BLaER1 (cell line): ENCODE measurements around the gene IGFBPL1.

Experiments
- H3K27ac ChIP-seq: shearing (Covaris generic); formaldehyde crosslinking; 2 replicates; pipeline ENCODE4 v1.8.1; 2022
- H3K27me3 ChIP-seq: shearing (Covaris generic); formaldehyde crosslinking; 2 replicates; pipeline ENCODE4 v1.8.1; 2022
- H3K36me3 ChIP-seq: shearing (Covaris generic); formaldehyde crosslinking; 2 replicates; pipeline ENCODE4 v1.8.1; 2022
- H3K4me1 ChIP-seq: shearing (Covaris generic); formaldehyde crosslinking; 2 replicates; pipeline ENCODE4 v1.8.1; 2022
- H3K4me2 ChIP-seq: shearing (Covaris generic); formaldehyde crosslinking; 2 replicates; pipeline ENCODE4 v1.8.1; 2022
- H3K4me3 ChIP-seq: shearing (Covaris generic); formaldehyde crosslinking; 2 replicates; pipeline ENCODE4 v1.8.1; 2022
- H3K9ac ChIP-seq: shearing (Covaris generic); formaldehyde crosslinking; 2 replicates; pipeline ENCODE4 v1.8.1; 2022
- H3K9me3 ChIP-seq: shearing (Covaris generic); formaldehyde crosslinking; 2 replicates; pipeline ENCODE4 v1.8.1; 2022
- H4K20me1 ChIP-seq: shearing (Covaris generic); formaldehyde crosslinking; 2 replicates; pipeline ENCODE4 v1.8.1; 2022
- Cebpa-rat ChIP-seq: shearing (Covaris generic); IDR thresholded peaks from 2 replicates; pipeline ENCODE4 v1.8.1; 2022

IGFBPL1 gene

DNA sequence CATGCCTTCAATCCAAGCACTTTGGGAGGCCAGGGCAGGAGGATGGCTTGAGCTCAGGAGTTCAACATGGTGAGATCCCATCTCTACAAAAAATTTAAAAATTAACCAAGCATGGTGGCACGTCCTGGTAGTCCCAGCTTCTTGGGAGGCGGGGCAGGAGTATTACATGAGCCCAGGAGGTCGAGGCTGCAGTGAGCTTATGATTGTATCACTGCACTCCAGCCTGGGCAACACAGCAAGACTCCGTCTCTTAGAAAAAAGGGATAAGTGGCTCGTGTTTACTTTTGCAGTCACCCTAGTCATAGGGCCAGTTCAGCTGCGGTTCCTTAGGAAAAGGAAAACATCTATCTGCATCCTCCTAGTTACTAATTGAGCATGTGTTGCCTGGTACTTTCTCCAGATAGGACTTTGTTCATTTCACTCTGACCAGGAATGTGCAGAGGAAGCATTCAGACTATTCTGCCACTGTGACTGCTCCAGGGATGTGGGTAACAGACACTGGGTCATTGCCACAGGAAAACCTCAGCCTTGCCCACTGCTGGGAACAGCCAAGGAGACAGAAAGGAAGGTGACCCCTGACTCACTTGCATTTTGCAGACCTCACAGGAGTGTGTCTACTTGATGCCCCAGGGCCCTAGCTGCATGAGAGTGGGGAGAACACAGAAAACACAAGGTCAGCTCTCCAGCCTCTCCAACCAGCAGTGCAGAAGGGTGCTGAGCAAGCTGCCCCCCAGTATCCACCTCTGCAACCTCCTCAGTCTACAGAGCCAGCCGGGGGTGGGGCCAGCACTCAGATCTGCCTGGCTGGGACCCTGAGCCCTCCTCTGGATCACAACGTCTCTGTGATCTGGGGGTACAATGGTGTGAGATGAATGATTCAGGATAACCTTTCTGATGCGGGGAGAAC is 65.6 kb downstream of the IGFBPL1 start:
- TF ChIP-seq Cebpa-rat = no peak
- no peak overlapping the region for H3K4me2 ChIP-seq
- no peaks in the 10 kb centered on the region for H3K36me3 ChIP-seq
- no peak overlapping the region for H3K27ac ChIP-seq
- no peaks in the 10 kb centered on the region for H4K20me1 ChIP-seq
- no peak overlapping the region for H3K9ac ChIP-seq
- no peaks in the 10 kb centered on the region for H3K4me1 ChIP-seq
- no peak overlapping the region for H3K4me3 ChIP-seq
- no peaks in the 10 kb centered on the region for H3K9me3 ChIP-seq
- H3K27me3 ChIP-seq = no peaks in the 10 kb centered on the region

DNA sequence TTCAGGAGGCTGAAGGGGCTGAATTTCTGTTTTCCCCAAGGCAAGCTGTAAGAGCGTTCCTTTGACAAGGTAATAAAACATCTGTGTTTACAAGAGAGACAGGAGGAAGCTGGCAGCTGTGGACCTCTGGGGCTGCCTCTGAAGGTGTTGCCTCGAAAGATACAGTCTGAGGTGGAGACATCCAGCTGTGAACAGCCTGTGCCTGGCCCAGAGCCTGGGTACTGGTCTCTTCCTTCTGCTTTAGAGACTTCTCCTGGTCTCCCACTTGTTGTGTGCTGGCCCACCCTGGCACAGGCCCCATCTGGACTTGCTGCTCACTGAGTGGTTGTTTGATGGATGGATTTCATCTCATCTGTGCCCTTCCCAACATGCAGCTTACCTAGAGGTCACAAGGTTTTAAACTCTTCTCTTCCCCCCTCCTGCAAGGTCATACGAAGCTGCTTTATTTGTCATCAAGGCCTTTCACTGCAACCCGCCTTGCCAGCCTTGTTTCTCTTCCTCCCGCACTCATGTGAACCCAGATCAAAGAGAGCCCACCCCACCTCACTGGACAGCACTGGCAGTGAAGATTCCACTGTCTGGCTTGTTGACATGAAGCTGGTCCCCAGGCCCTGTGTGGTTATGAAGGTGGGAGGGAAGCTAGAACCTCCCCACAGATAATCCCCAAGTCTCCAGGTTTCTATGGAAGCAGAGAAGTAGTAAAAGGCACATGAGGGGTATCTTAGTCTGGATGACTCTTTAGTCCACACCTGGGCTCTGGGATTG is 66.7 kb downstream of the IGFBPL1 start:
- Histone ChIP-seq H3K4me1 (no peaks in the 10 kb centered on the region), H4K20me1 (no peaks in the 10 kb centered on the region), H3K9ac (no peak overlapping the region), H3K36me3 (no peaks in the 10 kb centered on the region), H3K4me3 (no peak overlapping the region), H3K27me3 (no peaks in the 10 kb centered on the region), H3K27ac (no peak overlapping the region), H3K4me2 (no peak overlapping the region), H3K9me3 (no peaks in the 10 kb centered on the region)
- no peak for TF ChIP-seq Cebpa-rat

DNA sequence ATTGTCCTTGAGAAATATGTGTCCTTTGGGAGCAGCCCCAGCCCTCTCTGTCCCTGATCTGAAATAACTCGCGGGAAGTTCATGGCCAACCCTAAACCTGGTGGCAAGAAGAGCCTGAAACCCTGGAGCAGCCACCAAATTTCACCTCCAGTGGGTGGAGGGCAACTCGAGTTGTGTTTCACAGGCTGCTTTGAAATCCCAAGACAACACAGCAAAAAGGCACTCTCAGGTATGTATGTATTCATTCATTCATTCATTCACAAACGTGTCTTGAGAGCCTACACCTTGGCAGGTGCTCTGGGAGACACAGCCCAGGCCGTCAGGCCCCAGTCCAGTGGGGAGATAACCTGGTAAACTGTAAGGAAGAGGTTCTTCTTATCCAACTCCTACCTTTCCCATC is 67.4 kb downstream of the IGFBPL1 start:
- no peaks in the 10 kb centered on the region for H3K36me3 ChIP-seq
- TF ChIP-seq Cebpa-rat = no peak

More for the DNA sequence above, 67.4 kb downstream of the IGFBPL1 start:
- H3K27me3 ChIP-seq = no peaks in the 10 kb centered on the region
- H3K9me3 ChIP-seq = no peaks in the 10 kb centered on the region
- H4K20me1 ChIP-seq = no peaks in the 10 kb centered on the region
- H3K27ac ChIP-seq = no peak overlapping the region
- H3K9ac ChIP-seq = no peak overlapping the region
- H3K4me3 ChIP-seq = no peak overlapping the region
- H3K4me2 ChIP-seq = no peak overlapping the region
- no peaks in the 10 kb centered on the region for H3K4me1 ChIP-seq
